Adrenal gland (tissue), 5 donors: ENCODE measurements around the gene COL20A1.

Experiments used
- CTCF ChIP-seq, 6 experiments: fragments of 450-650 bp in 4 of 6; fragments of 200-600 bp in 2 of 6; sonication (generic) in 1 of 6; IDR thresholded peaks; 1 replicate in 5 of 6; 2 replicates in 1 of 6; pipeline versions ENCODE4 v1.5.1 to v1.8.0; 2016 to 2021; ENCODE audit warnings: antibody characterized with exemption in 6 of 6, mild to moderate bottlenecking in 2 of 6, moderate library complexity in 1 of 6
- POLR2A ChIP-seq, 2 donors: fragments of 450-650 bp; IDR thresholded peaks; one replicate each; pipeline ENCODE4 v1.6.1; 2017; ENCODE audit warnings: antibody characterized with exemption in 2 of 2, mild to moderate bottlenecking in 2 of 2, moderate library complexity in 1 of 2
- donor health status: DM: no; HTN: no; CAD: no.

- no peak for TF ChIP-seq CTCF (IDR thresholded peaks at IDR 0.05)
- no peak for TF ChIP-seq POLR2A (IDR thresholded peaks at IDR 0.05)
Measured at GRCh38 chr20:63330940-63331339, 38.0 kb downstream of the COL20A1 start.
